ENCODE results near the gene SEC16B. TPM values are rescaled to one million over a fixed set of nuclear protein-coding genes. Genes with fewer than 3 reads are reported as not detected.
A peak's percentile ranks its signal among the peaks of the same experiment; 100 is the strongest.

Gene SEC16B
- total and polyA plus RNA-seq, 4 donors = 10.9 to 56.8 (median 29.4) TPM

- Histone ChIP-seq H3K36me3 (ENCODE audit: control insufficient read depth in 4 of 4, insufficient read depth in 3 of 4, low read depth in 1 of 4, low read length in 3 of 4) (peaks cover 13 to 72% (median 55%) of the 10 kb centered on the region in 4 donors), H3K4me3 (ENCODE audit: low read depth in 1 of 3, low read length in 3 of 3) (no peak overlapping the region), H3K9ac (ENCODE audit: low read depth in 1 of 2, low read length in 2 of 2) (no peak overlapping the region), H3K27me3 (ENCODE audit: control insufficient read depth in 4 of 4, insufficient read depth in 4 of 4, low read length in 3 of 4) (no peaks in the 10 kb centered on the region), H3K4me1 (ENCODE audit: control insufficient read depth in 4 of 4, insufficient read depth in 4 of 4, low read length in 3 of 4) (peaks cover 3 to 22% (median 4%) of the 10 kb centered on the region in 4 donors), H3K27ac (ENCODE audit: low read depth in 1 of 2, low read length in 2 of 2) (peak overlapping the region; percentile 30 to 60), H3K9me3 (ENCODE audit: control insufficient read depth in 4 of 4, low read length in 3 of 4) (no peaks in the 10 kb centered on the region)
- no peak for DNase-seq (ENCODE audit: low spot score)
- 66% methylated on average over 3 of the region's 3 CpGs for WGBS
- TF ChIP-seq FOXA2 (IDR thresholded peaks at IDR 0.05) = no peak
- no peak for TF ChIP-seq FOXA1 (IDR thresholded peaks at IDR 0.05)
- peak; percentile 47 for TF ChIP-seq NR2F2 (IDR thresholded peaks at IDR 0.05)
- peak; percentile 84 to 88 for TF ChIP-seq RXRA (IDR thresholded peaks at IDR 0.05)
- peak; percentile 83 for TF ChIP-seq ATF3 (IDR thresholded peaks at IDR 0.05)
- peak; percentile 60 for TF ChIP-seq MAX (IDR thresholded peaks at IDR 0.05)
- peak; percentile 88 for TF ChIP-seq YY1 (IDR thresholded peaks at IDR 0.05)
- TF ChIP-seq RAD21 (IDR thresholded peaks at IDR 0.05) = peak; percentile 37 to 53
- peak; percentile 30 to 69 for TF ChIP-seq JUND (IDR thresholded peaks at IDR 0.05)
- no peak for TF ChIP-seq GABPA (IDR thresholded peaks at IDR 0.05 in 1 of 2, conservative IDR thresholded peaks at IDR 0.05 in 1 of 2)
- peak; percentile 76 for TF ChIP-seq SP1 (IDR thresholded peaks at IDR 0.05)
- peak; percentile 78 to 82 for TF ChIP-seq HNF4A (conservative IDR thresholded peaks at IDR 0.05)
- peak; percentile 45 for TF ChIP-seq ZBTB33 (IDR thresholded peaks at IDR 0.05)
These were observed 8.8 kb downstream of the SEC16B start for GRCh38 chr1:177960939-177961622.

GRCh38 chr1:177959811-177960515, 9.9 kb downstream of the SEC16B start:
- Histone ChIP-seq H3K9me3 (ENCODE audit: control insufficient read depth in 4 of 4, low read length in 3 of 4) (no peaks in the 10 kb centered on the region), H3K9ac (ENCODE audit: low read depth in 1 of 2, low read length in 2 of 2) (no peak overlapping the region), H3K36me3 (ENCODE audit: control insufficient read depth in 4 of 4, insufficient read depth in 3 of 4, low read depth in 1 of 4, low read length in 3 of 4) (peaks cover 11 to 70% (median 54%) of the 10 kb centered on the region in 4 donors), H3K27me3 (ENCODE audit: control insufficient read depth in 4 of 4, insufficient read depth in 4 of 4, low read length in 3 of 4) (no peaks in the 10 kb centered on the region), H3K4me1 (ENCODE audit: control insufficient read depth in 4 of 4, insufficient read depth in 4 of 4, low read length in 3 of 4) (peaks cover 3 to 15% (median 4%) of the 10 kb centered on the region in 4 donors), H3K4me3 (ENCODE audit: low read depth in 1 of 3, low read length in 3 of 3) (no peak overlapping the region), H3K27ac (ENCODE audit: low read depth in 1 of 2, low read length in 2 of 2) (peak overlapping the region in 1 of 2 donors; percentile 30)
- no peak for DNase-seq (ENCODE audit: low spot score)
- peak; percentile 33 to 68 for TF ChIP-seq RAD21 (IDR thresholded peaks at IDR 0.05)
- no peak for TF ChIP-seq JUND (IDR thresholded peaks at IDR 0.05)
- TF ChIP-seq CTCF (IDR thresholded peaks at IDR 0.05; ENCODE audit: low read depth, low read length, missing input control) = peak; percentile 9
- 77% methylated on average over 5 of the region's 5 CpGs for WGBS

All from liver (tissue), 9 donors.